Esophagus muscularis mucosa (tissue), 4 donors: Measurements from ENCODE around the gene SH3PXD2B. TPM values are rescaled to one million over a fixed set of nuclear protein-coding genes. Genes with fewer than 3 reads are reported as not detected.

ENCODE experiments used
- DNase-seq: peaks from one replicate; pipeline ENCODE4 v3.0.0-alpha.2; 2017; ENCODE audit errors: extremely low spot score
- H3K27ac ChIP-seq, 4 donors: fragments of 200-600 bp; sonication (generic); replicated peaks in 1 of 4; 1 replicate in 3 of 4; 2 replicates in 1 of 4; pipeline ENCODE4 v1.5.1; 2016 to 2019; ENCODE audit warnings: mild to moderate bottlenecking in 1 of 4
- H3K27me3 ChIP-seq, 4 donors: fragments of 200-600 bp; sonication (generic); one replicate each; pipeline versions ENCODE4 v1.5.1 to v1.6.0; 2016 to 2019
- H3K36me3 ChIP-seq, 4 donors: fragments of 200-600 bp; sonication (generic); one replicate each; pipeline ENCODE4 v1.5.1; 2016 to 2019
- H3K4me1 ChIP-seq, 4 donors: fragments of 200-600 bp; sonication (generic); one replicate each; pipeline ENCODE4 v1.5.1; 2016 to 2019
- H3K4me3 ChIP-seq, 4 donors: fragments of 200-600 bp; sonication (generic); 1 replicate in 2 of 4; 2 replicates in 2 of 4; pipeline ENCODE4 v1.5.1; 2016 to 2019; ENCODE audit warnings: mild to moderate bottlenecking in 4 of 4, moderate library complexity in 1 of 4
- H3K9me3 ChIP-seq, 4 donors: fragments of 200-600 bp; sonication (generic); 1 replicate in 3 of 4; 2 replicates in 1 of 4; pipeline ENCODE4 v1.5.1; 2016 to 2019
- EP300 ChIP-seq: sonication (generic); formaldehyde crosslinking; IDR thresholded peaks from one replicate; pipeline ENCODE4 v1.6.1; 2017; ENCODE audit warnings: antibody characterized with exemption
- POLR2A ChIP-seq: fragments of 450-650 bp; IDR thresholded peaks from one replicate; pipeline ENCODE4 v1.6.1; 2017; ENCODE audit warnings: antibody characterized with exemption, moderate library complexity, mild to moderate bottlenecking, low read depth
- POLR2AphosphoS5 ChIP-seq, 2 donors: sonication (generic); formaldehyde crosslinking; IDR thresholded peaks; one replicate each; pipeline ENCODE4 v1.6.1; 2017; ENCODE audit warnings: antibody characterized with exemption in 2 of 2
- WGBS: methylation state at CpG from one replicate; pipeline ENCODE4 v1.1.5; 2018; 5-methylcytosine and 5-hydroxymethylcytosine counted together
- intact Hi-C: fragments of 100-400 bp; cut with DNase I; formaldehyde crosslinking; loops from one replicate; pipeline ENCODE4 v1.15.1; 2023
- total RNA-seq, 4 donors: library from RNA; depleted of rRNA; stranded (reverse); fragments of >200 nt; gene quantifications; one replicate each; pipeline versions ENCODE4 v1.1.0 to v1.2.1, GENCODE V29; 2016
- TF ChIP-seq, protein P1 (sequence below), 3 experiments: fragments of 200-600 bp in 2 of 3; fragments of 450-650 bp in 1 of 3; sonication (generic) in 2 of 3; IDR thresholded peaks; one replicate each; pipeline ENCODE4 v1.5.1; 2017 to 2019; ENCODE audit warnings: antibody characterized with exemption in 3 of 3, mild to moderate bottlenecking in 2 of 3, moderate library complexity in 1 of 3

Gene SH3PXD2B
- total RNA-seq, 4 donors from 2014 or later: 41.5 to 66.5 (median 49.2) TPM

- no peak for DNase-seq
- intact Hi-C loops: no loop called here
- peaks cover 20 to 43% (median 34%) of the 10 kb centered on the region in 4 donors for H3K4me1 ChIP-seq
- peaks cover 0 to 3% (median 0%) of the 10 kb centered on the region in 4 donors for H3K36me3 ChIP-seq
- TF ChIP-seq POLR2A (no peak), EP300 (no peak), POLR2AphosphoS5 (IDR thresholded peaks at IDR 0.05) (no peak)
- TF ChIP-seq, protein P1, sequence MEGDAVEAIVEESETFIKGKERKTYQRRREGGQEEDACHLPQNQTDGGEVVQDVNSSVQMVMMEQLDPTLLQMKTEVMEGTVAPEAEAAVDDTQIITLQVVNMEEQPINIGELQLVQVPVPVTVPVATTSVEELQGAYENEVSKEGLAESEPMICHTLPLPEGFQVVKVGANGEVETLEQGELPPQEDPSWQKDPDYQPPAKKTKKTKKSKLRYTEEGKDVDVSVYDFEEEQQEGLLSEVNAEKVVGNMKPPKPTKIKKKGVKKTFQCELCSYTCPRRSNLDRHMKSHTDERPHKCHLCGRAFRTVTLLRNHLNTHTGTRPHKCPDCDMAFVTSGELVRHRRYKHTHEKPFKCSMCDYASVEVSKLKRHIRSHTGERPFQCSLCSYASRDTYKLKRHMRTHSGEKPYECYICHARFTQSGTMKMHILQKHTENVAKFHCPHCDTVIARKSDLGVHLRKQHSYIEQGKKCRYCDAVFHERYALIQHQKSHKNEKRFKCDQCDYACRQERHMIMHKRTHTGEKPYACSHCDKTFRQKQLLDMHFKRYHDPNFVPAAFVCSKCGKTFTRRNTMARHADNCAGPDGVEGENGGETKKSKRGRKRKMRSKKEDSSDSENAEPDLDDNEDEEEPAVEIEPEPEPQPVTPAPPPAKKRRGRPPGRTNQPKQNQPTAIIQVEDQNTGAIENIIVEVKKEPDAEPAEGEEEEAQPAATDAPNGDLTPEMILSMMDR (IDR thresholded peaks at IDR 0.05): no peak
- 97% methylated on average over 9 of the region's 9 CpGs for WGBS
- H3K27me3 ChIP-seq: no peaks in the 10 kb centered on the region
- H3K27ac ChIP-seq: no peak overlapping the region
- no peak overlapping the region for H3K4me3 ChIP-seq
- H3K9me3 ChIP-seq: no peaks in the 10 kb centered on the region
Measured at GRCh38 chr5:172278356-172278755, 176.0 kb downstream of the SH3PXD2B start.

- Histone ChIP-seq H3K27me3 (no peaks in the 10 kb centered on the region), H3K9me3 (no peaks in the 10 kb centered on the region), H3K4me3 (no peak overlapping the region), H3K4me1 (peaks cover 6 to 24% (median 18%) of the 10 kb centered on the region in 4 donors), H3K27ac (no peak overlapping the region), H3K36me3 (peaks cover 0 to 3% (median 0%) of the 10 kb centered on the region in 4 donors)
- DNase-seq: no peak
- 94% methylated on average over 3 of the region's 3 CpGs for WGBS
- intact Hi-C loops: no loop called here
- TF ChIP-seq POLR2A (no peak), POLR2AphosphoS5 (IDR thresholded peaks at IDR 0.05) (no peak), EP300 (no peak)
- TF ChIP-seq, protein P1 (IDR thresholded peaks at IDR 0.05): no peak
Measured at GRCh38 chr5:172276214-172276613, 178.1 kb downstream of the SH3PXD2B start.

Other genes starting within 250 kb of the SH3PXD2B start
- 10 to 100 TPM; 19.4 to 20.0 (median 19.9) TPM for gene UBTD2, start 170.8 kb downstream of the SH3PXD2B start, total RNA-seq
- 10 to 100 TPM; 34.1 to 87.1 (median 60.2) TPM for gene NEURL1B, start 186.7 kb upstream of the SH3PXD2B start, total RNA-seq